ENCODE results near the gene TCTA.
A peak's percentile ranks its signal among the peaks of the same experiment; 100 is the strongest.

The TCTA gene

DNA sequence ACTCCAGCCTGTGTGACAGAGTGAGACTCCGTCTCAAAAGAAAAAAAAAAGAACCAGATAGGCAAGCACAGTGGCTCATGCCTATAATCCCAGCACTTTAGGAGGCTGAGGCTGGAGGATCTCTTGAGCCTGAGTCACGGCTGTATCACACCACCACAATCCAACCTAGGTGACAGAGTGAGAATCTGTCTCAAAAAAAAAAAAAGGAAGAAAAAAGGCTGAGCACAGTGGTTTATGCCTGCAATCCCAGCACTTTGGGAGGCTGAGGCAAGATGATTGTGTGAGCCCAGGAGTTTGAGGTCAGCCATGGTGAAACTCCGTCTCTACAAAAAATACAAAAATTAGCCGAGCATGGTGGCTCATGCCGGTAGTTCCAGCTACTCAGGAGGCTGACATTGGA lies 22.5 kb downstream of the TCTA start:
- H2AFZ ChIP-seq (ENCODE audit: low read depth, low read length): no peak overlapping the region
- TF ChIP-seq, protein P1, sequence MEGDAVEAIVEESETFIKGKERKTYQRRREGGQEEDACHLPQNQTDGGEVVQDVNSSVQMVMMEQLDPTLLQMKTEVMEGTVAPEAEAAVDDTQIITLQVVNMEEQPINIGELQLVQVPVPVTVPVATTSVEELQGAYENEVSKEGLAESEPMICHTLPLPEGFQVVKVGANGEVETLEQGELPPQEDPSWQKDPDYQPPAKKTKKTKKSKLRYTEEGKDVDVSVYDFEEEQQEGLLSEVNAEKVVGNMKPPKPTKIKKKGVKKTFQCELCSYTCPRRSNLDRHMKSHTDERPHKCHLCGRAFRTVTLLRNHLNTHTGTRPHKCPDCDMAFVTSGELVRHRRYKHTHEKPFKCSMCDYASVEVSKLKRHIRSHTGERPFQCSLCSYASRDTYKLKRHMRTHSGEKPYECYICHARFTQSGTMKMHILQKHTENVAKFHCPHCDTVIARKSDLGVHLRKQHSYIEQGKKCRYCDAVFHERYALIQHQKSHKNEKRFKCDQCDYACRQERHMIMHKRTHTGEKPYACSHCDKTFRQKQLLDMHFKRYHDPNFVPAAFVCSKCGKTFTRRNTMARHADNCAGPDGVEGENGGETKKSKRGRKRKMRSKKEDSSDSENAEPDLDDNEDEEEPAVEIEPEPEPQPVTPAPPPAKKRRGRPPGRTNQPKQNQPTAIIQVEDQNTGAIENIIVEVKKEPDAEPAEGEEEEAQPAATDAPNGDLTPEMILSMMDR (IDR thresholded peaks at IDR 0.05; ENCODE audit: borderline replicate concordance, extremely low read depth, low read length, poor library complexity, severe bottlenecking): no peak
- no peak for TF ChIP-seq EZH2 (IDR thresholded peaks at IDR 0.05; ENCODE audit: borderline replicate concordance, low read depth, low read length, severe bottlenecking)
- ATAC-seq (ENCODE audit: insufficient read depth, low read depth) (no peak), DNase-seq (no peak)
- H3K36me3 ChIP-seq (ENCODE audit: insufficient read depth, low read length): no peaks in the 10 kb centered on the region
- no peak overlapping the region for H3K4me3 ChIP-seq (ENCODE audit: low read depth in 1 of 2, low read length in 2 of 2)
- H3K9ac ChIP-seq (ENCODE audit: low read depth, low read length): no peak overlapping the region
- peaks cover 5% of the 10 kb centered on the region for H3K4me1 ChIP-seq (ENCODE audit: insufficient read depth, low read length)
- no peak overlapping the region for H3K27ac ChIP-seq (ENCODE audit: low read length)
- no peak overlapping the region for H3K4me2 ChIP-seq (ENCODE audit: insufficient read depth, low read length)
- H3K27me3 ChIP-seq (ENCODE audit: insufficient read depth, low read length, poor library complexity): no peaks in the 10 kb centered on the region
- no peaks in the 10 kb centered on the region for H4K20me1 ChIP-seq (ENCODE audit: insufficient read depth, low read length)
- H3K9me3 ChIP-seq (ENCODE audit: insufficient read depth, low read length, severe bottlenecking): no peaks in the 10 kb centered on the region
- no peaks in the 10 kb centered on the region for H3K79me2 ChIP-seq (ENCODE audit: insufficient read depth, low read length)

DNA sequence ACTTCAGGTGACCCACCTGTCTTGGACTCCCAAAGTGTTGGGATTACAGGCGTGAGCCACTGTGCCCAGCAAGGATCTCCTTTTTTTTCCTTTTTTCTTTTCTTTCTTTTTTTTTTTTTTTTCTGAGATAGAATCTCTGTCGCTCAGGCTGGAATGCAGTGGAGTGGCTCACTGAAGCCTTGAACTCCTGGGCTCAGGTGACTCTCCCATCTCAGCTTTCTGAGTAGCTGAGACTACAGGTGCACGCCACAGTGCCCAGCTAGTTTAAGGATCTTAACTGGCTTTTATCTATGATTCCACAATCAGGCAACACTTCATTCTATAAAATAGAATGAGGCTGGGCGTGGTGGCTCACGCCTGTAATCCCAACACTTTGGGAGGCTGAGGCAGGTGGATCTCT lies 33.2 kb downstream of the TCTA start:
- Histone ChIP-seq H3K27me3 (ENCODE audit: insufficient read depth, low read length, poor library complexity) (no peaks in the 10 kb centered on the region), H3K79me2 (ENCODE audit: insufficient read depth, low read length) (no peaks in the 10 kb centered on the region), H3K27ac (ENCODE audit: low read length) (no peak overlapping the region), H3K4me3 (ENCODE audit: low read depth in 1 of 2, low read length in 2 of 2) (no peak overlapping the region), H4K20me1 (ENCODE audit: insufficient read depth, low read length) (no peaks in the 10 kb centered on the region), H3K9me3 (ENCODE audit: insufficient read depth, low read length, severe bottlenecking) (no peaks in the 10 kb centered on the region), H3K4me1 (ENCODE audit: insufficient read depth, low read length) (peaks cover 7% of the 10 kb centered on the region), H3K9ac (ENCODE audit: low read depth, low read length) (no peak overlapping the region), H3K36me3 (ENCODE audit: insufficient read depth, low read length) (no peaks in the 10 kb centered on the region), H3K4me2 (ENCODE audit: insufficient read depth, low read length) (no peak overlapping the region), H2AFZ (ENCODE audit: low read depth, low read length) (no peak overlapping the region)
- TF ChIP-seq, protein P1 (IDR thresholded peaks at IDR 0.05; ENCODE audit: borderline replicate concordance, extremely low read depth, low read length, poor library complexity, severe bottlenecking): no peak
- no peak for TF ChIP-seq EZH2 (IDR thresholded peaks at IDR 0.05; ENCODE audit: borderline replicate concordance, low read depth, low read length, severe bottlenecking)
- ATAC-seq (ENCODE audit: insufficient read depth, low read depth) (no peak), DNase-seq (no peak)

DNA sequence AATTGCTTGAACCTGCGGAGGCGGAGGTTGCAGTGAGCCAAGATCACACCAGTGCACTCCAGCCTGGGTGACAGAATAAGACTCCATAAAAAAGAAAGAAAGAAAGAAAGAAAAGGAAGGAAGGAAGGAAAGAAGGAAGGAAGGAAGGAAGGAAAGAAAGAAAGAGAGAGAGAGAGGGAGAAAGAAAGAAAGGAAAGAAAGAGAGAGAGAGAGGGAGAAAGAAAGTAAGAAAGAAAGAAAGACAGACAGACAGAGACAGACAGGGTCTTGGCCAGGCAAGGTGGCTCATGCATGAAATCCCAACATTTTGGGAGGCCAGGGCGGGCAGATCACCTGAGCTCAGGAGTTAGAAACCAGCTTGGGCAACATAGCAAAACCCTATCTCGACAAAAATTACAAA lies 41.4 kb downstream of the TCTA start:
- no peak for TF ChIP-seq EZH2 (IDR thresholded peaks at IDR 0.05; ENCODE audit: borderline replicate concordance, low read depth, low read length, severe bottlenecking)
- TF ChIP-seq, protein P1 (IDR thresholded peaks at IDR 0.05; ENCODE audit: borderline replicate concordance, extremely low read depth, low read length, poor library complexity, severe bottlenecking): no peak
- no peak overlapping the region for H2AFZ ChIP-seq (ENCODE audit: low read depth, low read length)
- no peaks in the 10 kb centered on the region for H4K20me1 ChIP-seq (ENCODE audit: insufficient read depth, low read length)
- H3K79me2 ChIP-seq (ENCODE audit: insufficient read depth, low read length): no peaks in the 10 kb centered on the region
- no peak for ATAC-seq (ENCODE audit: insufficient read depth, low read depth)
- H3K27me3 ChIP-seq (ENCODE audit: insufficient read depth, low read length, poor library complexity): no peaks in the 10 kb centered on the region
- no peak for DNase-seq
- H3K4me2 ChIP-seq (ENCODE audit: insufficient read depth, low read length): no peak overlapping the region
- peaks cover 7% of the 10 kb centered on the region for H3K4me1 ChIP-seq (ENCODE audit: insufficient read depth, low read length)
- H3K4me3 ChIP-seq (ENCODE audit: low read depth in 1 of 2, low read length in 2 of 2): no peak overlapping the region
- no peak overlapping the region for H3K27ac ChIP-seq (ENCODE audit: low read length)
- no peaks in the 10 kb centered on the region for H3K9me3 ChIP-seq (ENCODE audit: insufficient read depth, low read length, severe bottlenecking)
- no peak overlapping the region for H3K9ac ChIP-seq (ENCODE audit: low read depth, low read length)
- H3K36me3 ChIP-seq (ENCODE audit: insufficient read depth, low read length): no peaks in the 10 kb centered on the region

DNA sequence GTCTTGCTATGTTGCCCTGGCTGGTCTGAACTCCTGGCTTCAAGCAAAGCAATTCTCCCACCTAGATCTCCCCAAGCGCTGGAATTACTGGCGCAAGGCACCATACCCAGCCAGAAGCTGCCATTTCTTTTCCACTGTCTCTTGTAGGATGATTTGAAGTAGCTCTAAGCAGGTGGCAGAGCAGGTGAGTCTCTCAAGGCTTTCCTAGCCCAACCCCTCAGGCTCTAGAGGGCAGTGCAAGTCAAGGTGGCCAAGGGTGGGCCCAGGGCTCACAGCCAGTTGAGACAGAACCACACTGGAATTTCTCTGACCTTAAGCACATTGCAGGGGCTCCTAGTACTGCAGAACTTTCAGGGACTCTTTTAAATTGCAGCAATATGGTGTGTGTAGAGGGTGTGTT lies 42.2 kb downstream of the TCTA start:
- no peaks in the 10 kb centered on the region for H3K79me2 ChIP-seq (ENCODE audit: insufficient read depth, low read length)
- H3K4me2 ChIP-seq (ENCODE audit: insufficient read depth, low read length): no peak overlapping the region
- TF ChIP-seq EZH2 (IDR thresholded peaks at IDR 0.05; ENCODE audit: borderline replicate concordance, low read depth, low read length, severe bottlenecking): no peak
- TF ChIP-seq, protein P1 (IDR thresholded peaks at IDR 0.05; ENCODE audit: borderline replicate concordance, extremely low read depth, low read length, poor library complexity, severe bottlenecking): peak; percentile 8
- H3K27me3 ChIP-seq (ENCODE audit: insufficient read depth, low read length, poor library complexity): no peaks in the 10 kb centered on the region
- H3K9me3 ChIP-seq (ENCODE audit: insufficient read depth, low read length, severe bottlenecking): no peaks in the 10 kb centered on the region
- H3K4me1 ChIP-seq (ENCODE audit: insufficient read depth, low read length): no peaks in the 10 kb centered on the region
- H4K20me1 ChIP-seq (ENCODE audit: insufficient read depth, low read length): no peaks in the 10 kb centered on the region
- ATAC-seq (ENCODE audit: insufficient read depth, low read depth): no peak
- H3K4me3 ChIP-seq (ENCODE audit: low read depth in 1 of 2, low read length in 2 of 2): no peak overlapping the region
- H3K9ac ChIP-seq (ENCODE audit: low read depth, low read length): no peak overlapping the region
- H3K36me3 ChIP-seq (ENCODE audit: insufficient read depth, low read length): no peaks in the 10 kb centered on the region
- DNase-seq: no peak
- no peak overlapping the region for H2AFZ ChIP-seq (ENCODE audit: low read depth, low read length)
- no peak overlapping the region for H3K27ac ChIP-seq (ENCODE audit: low read length)

All from DND-41 (cell line).